ENCODE data around the gene CABP7.

GRCh38 chr22:29756341-29756740, 36.5 kb downstream of the CABP7 start:
- TF ChIP-seq EP300 (IDR thresholded peaks at IDR 0.05) (no peak), CTCF (IDR thresholded peaks at IDR 0.05) (no peak), POLR2AphosphoS5 (IDR thresholded peaks at IDR 0.05) (no peak)
